Measurements from ENCODE around the gene HMGCS1. TPM values are rescaled to one million over a fixed set of nuclear protein-coding genes. Genes with fewer than 3 reads are reported as not detected.

HMGCS1 gene
- polyA plus RNA-seq, 1 donor from 2014 or later, result 498 TPM

DNA sequence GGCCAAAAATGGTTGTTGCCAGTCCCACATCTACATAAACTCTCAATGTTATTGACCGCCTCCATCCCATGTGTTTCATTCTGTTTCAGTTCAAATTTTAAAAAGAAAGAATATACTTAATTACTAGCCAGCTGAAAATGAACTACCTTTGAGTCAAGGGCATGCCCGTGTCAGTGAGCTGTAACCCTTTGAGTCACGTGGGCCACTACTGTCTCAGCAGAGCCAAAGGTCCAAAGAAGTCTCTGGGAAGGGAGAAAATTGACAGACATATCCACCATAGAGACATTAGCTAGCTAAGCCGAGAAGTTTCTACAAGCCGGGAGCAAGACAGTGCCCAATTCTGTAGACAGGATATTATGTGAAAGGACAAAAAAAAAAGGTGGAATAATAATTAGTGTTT lies 61.5 kb downstream of the HMGCS1 start:
- H3K4me3 ChIP-seq (ENCODE audit: low read length), result no peak overlapping the region
- no peak overlapping the region for H3K9ac ChIP-seq (ENCODE audit: low read length)
- H3K4me2 ChIP-seq (ENCODE audit: low read length), result no peak overlapping the region
- no peaks in the 10 kb centered on the region for H4K20me1 ChIP-seq (ENCODE audit: insufficient read depth)
- no peaks in the 10 kb centered on the region for H3K79me2 ChIP-seq (replicated peaks; ENCODE audit: insufficient read depth, low read length)
- TF ChIP-seq REST (IDR thresholded peaks at IDR 0.05; ENCODE audit: borderline replicate concordance) (no peak), MXI1 (conservative IDR thresholded peaks at IDR 0.05; ENCODE audit: poor library complexity, severe bottlenecking) (no peak), POLR2AphosphoS5 (IDR thresholded peaks at IDR 0.05) (no peak), SMC3 (conservative IDR thresholded peaks at IDR 0.05; ENCODE audit: poor library complexity) (no peak), EP300 (conservative IDR thresholded peaks at IDR 0.05; ENCODE audit: poor library complexity, severe bottlenecking) (no peak), RAD21 (conservative IDR thresholded peaks at IDR 0.05) (no peak), TAF1 (IDR thresholded peaks at IDR 0.05; ENCODE audit: low read depth) (no peak), EZH2 (IDR thresholded peaks at IDR 0.05; ENCODE audit: borderline replicate concordance, insufficient read depth, low read length, poor library complexity, severe bottlenecking) (no peak)
- TF ChIP-seq, protein P1, sequence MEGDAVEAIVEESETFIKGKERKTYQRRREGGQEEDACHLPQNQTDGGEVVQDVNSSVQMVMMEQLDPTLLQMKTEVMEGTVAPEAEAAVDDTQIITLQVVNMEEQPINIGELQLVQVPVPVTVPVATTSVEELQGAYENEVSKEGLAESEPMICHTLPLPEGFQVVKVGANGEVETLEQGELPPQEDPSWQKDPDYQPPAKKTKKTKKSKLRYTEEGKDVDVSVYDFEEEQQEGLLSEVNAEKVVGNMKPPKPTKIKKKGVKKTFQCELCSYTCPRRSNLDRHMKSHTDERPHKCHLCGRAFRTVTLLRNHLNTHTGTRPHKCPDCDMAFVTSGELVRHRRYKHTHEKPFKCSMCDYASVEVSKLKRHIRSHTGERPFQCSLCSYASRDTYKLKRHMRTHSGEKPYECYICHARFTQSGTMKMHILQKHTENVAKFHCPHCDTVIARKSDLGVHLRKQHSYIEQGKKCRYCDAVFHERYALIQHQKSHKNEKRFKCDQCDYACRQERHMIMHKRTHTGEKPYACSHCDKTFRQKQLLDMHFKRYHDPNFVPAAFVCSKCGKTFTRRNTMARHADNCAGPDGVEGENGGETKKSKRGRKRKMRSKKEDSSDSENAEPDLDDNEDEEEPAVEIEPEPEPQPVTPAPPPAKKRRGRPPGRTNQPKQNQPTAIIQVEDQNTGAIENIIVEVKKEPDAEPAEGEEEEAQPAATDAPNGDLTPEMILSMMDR (IDR thresholded peaks at IDR 0.05; ENCODE audit: poor library complexity, severe bottlenecking), result no peak
- no peaks in the 10 kb centered on the region for H3K9me3 ChIP-seq (ENCODE audit: low read length)
- no peak overlapping the region for H3K27ac ChIP-seq (ENCODE audit: low read length)
- no peaks in the 10 kb centered on the region for H3K27me3 ChIP-seq (ENCODE audit: insufficient read depth, low read depth, low read length)
- no peak overlapping the region for H2AFZ ChIP-seq (ENCODE audit: low read depth, low read length)
- no peaks in the 10 kb centered on the region for H3K36me3 ChIP-seq (ENCODE audit: insufficient read depth, low read length)
- H3K9me2 ChIP-seq (ENCODE audit: insufficient read depth, low read length), result no peaks in the 10 kb centered on the region
- H3F3A ChIP-seq (ENCODE audit: insufficient read depth, low read length, poor library complexity, severe bottlenecking), result no peaks in the 10 kb centered on the region

DNA sequence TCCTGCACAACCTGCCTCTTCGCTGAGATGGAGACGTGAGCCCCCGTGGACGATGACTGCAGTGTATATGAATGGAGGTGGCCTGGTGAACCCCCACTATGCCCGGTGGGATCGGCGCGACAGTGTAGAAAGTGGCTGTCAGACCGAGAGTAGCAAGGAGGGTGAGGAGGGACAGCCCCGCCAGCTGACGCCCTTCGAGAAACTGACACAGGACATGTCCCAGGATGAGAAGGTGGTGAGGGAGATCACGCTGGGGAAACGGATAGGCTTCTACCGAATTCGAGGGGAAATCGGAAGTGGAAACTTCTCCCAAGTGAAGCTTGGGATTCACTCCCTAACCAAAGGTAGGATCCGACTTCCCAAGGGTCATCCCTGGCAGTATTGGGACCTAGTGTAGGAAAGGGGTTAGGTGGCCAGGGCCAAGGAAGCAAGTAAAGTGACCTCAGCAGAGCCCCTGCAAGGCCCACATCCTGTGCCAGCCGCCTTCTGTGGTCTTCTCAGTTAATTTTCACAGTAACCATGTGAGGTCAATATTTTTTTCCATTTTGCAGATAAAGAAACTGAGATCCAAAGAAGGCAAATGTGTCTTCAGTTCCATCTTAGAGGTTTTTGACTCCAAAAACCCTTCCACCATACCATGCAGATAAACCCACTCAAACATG lies 67.4 kb downstream of the HMGCS1 start:
- Histone ChIP-seq H3K79me2 (replicated peaks; ENCODE audit: insufficient read depth, low read length) (no peaks in the 10 kb centered on the region), H2AFZ (ENCODE audit: low read depth, low read length) (no peak overlapping the region), H3K27ac (ENCODE audit: low read length) (no peak overlapping the region), H3K27me3 (ENCODE audit: insufficient read depth, low read depth, low read length) (no peaks in the 10 kb centered on the region), H3K36me3 (ENCODE audit: insufficient read depth, low read length) (no peaks in the 10 kb centered on the region), H3F3A (ENCODE audit: insufficient read depth, low read length, poor library complexity, severe bottlenecking) (no peaks in the 10 kb centered on the region), H4K20me1 (ENCODE audit: insufficient read depth) (no peaks in the 10 kb centered on the region), H3K4me3 (ENCODE audit: low read length) (no peak overlapping the region), H3K4me2 (ENCODE audit: low read length) (no peak overlapping the region), H3K9me3 (ENCODE audit: low read length) (no peaks in the 10 kb centered on the region), H3K9me2 (ENCODE audit: insufficient read depth, low read length) (no peaks in the 10 kb centered on the region), H3K9ac (ENCODE audit: low read length) (no peak overlapping the region)
- TF ChIP-seq SMC3 (conservative IDR thresholded peaks at IDR 0.05; ENCODE audit: poor library complexity) (no peak), EP300 (conservative IDR thresholded peaks at IDR 0.05; ENCODE audit: poor library complexity, severe bottlenecking) (no peak), TAF1 (IDR thresholded peaks at IDR 0.05; ENCODE audit: low read depth) (no peak), MXI1 (conservative IDR thresholded peaks at IDR 0.05; ENCODE audit: poor library complexity, severe bottlenecking) (no peak), RAD21 (conservative IDR thresholded peaks at IDR 0.05) (no peak), POLR2AphosphoS5 (IDR thresholded peaks at IDR 0.05) (no peak), EZH2 (IDR thresholded peaks at IDR 0.05; ENCODE audit: borderline replicate concordance, insufficient read depth, low read length, poor library complexity, severe bottlenecking) (no peak)
- TF ChIP-seq, protein P1 (IDR thresholded peaks at IDR 0.05; ENCODE audit: poor library complexity, severe bottlenecking), result no peak

Data from neural cell (in vitro differentiated cells).